GM06990 (cell line): ENCODE measurements around the gene FAT4.

Experiments
- DNase-seq: peaks from one replicate; pipeline ENCODE4 v3.0.0-alpha.2; 2011; ENCODE audit not compliant: insufficient read length; ENCODE audit errors: extremely low read depth
- H3K27me3 ChIP-seq: replicated peaks from 2 replicates; pipeline ENCODE4 v1.6.0; 2011; ENCODE audit warnings: low read length; ENCODE audit not compliant: control insufficient read depth, insufficient read depth
- H3K36me3 ChIP-seq: 2 replicates; pipeline ENCODE4 v1.5.1; 2011; ENCODE audit warnings: low read length; ENCODE audit not compliant: control insufficient read depth, insufficient read depth
- H3K4me3 ChIP-seq: replicated peaks from 2 replicates; pipeline ENCODE4 v1.5.1; 2011; ENCODE audit warnings: low read depth, mild to moderate bottlenecking, control low read depth, low read length
- CTCF ChIP-seq: IDR thresholded peaks from 2 replicates; pipeline ENCODE4 v1.5.1; 2011; ENCODE audit warnings: low read length, control low read depth, mild to moderate bottlenecking, inconsistent platforms; ENCODE audit not compliant: insufficient read depth, poor library complexity, severe bottlenecking

The FAT4 gene

GRCh38 chr4:125334926-125335325 lies 20.2 kb downstream of the FAT4 start:
- H3K27me3 ChIP-seq, result no peaks in the 10 kb centered on the region
- H3K4me3 ChIP-seq, result no peak overlapping the region
- H3K36me3 ChIP-seq, result no peaks in the 10 kb centered on the region
- DNase-seq, result no peak
- no peak for TF ChIP-seq CTCF

- Histone ChIP-seq H3K27me3 (no peaks in the 10 kb centered on the region), H3K36me3 (no peaks in the 10 kb centered on the region), H3K4me3 (no peak overlapping the region)
- no peak for DNase-seq
- no peak for TF ChIP-seq CTCF
Observed at GRCh38 chr4:125338814-125339213, 24.1 kb downstream of the FAT4 start.

- no peaks in the 10 kb centered on the region for H3K36me3 ChIP-seq
- TF ChIP-seq CTCF, result no peak
- no peak overlapping the region for H3K4me3 ChIP-seq
- DNase-seq, result no peak
- H3K27me3 ChIP-seq, result no peaks in the 10 kb centered on the region
Observed at GRCh38 chr4:125344198-125344597, 29.4 kb downstream of the FAT4 start.

GRCh38 chr4:125346616-125347015 lies 31.9 kb downstream of the FAT4 start:
- no peaks in the 10 kb centered on the region for H3K27me3 ChIP-seq
- no peak for DNase-seq
- H3K4me3 ChIP-seq, result no peak overlapping the region
- no peaks in the 10 kb centered on the region for H3K36me3 ChIP-seq
- no peak for TF ChIP-seq CTCF

- H3K36me3 ChIP-seq, result no peaks in the 10 kb centered on the region
- H3K4me3 ChIP-seq, result no peak overlapping the region
- no peak for DNase-seq
- no peak for TF ChIP-seq CTCF
- no peaks in the 10 kb centered on the region for H3K27me3 ChIP-seq
Observed at GRCh38 chr4:125350470-125351135, 35.8 kb downstream of the FAT4 start.

GRCh38 chr4:125352521-125352920 lies 37.8 kb downstream of the FAT4 start:
- no peak for TF ChIP-seq CTCF
- no peak for DNase-seq

More at GRCh38 chr4:125352521-125352920, 37.8 kb downstream of the FAT4 start:
- Histone ChIP-seq H3K36me3 (no peaks in the 10 kb centered on the region), H3K4me3 (no peak overlapping the region), H3K27me3 (no peaks in the 10 kb centered on the region)
